NCI-H2171 (cell line): ENCODE data around the gene NPR2.

Experiments used
- DNase-seq: peaks from one replicate; lab custom pipeline; 2025; lab: John Stamatoyannopoulos, UW

Gene NPR2

DNA sequence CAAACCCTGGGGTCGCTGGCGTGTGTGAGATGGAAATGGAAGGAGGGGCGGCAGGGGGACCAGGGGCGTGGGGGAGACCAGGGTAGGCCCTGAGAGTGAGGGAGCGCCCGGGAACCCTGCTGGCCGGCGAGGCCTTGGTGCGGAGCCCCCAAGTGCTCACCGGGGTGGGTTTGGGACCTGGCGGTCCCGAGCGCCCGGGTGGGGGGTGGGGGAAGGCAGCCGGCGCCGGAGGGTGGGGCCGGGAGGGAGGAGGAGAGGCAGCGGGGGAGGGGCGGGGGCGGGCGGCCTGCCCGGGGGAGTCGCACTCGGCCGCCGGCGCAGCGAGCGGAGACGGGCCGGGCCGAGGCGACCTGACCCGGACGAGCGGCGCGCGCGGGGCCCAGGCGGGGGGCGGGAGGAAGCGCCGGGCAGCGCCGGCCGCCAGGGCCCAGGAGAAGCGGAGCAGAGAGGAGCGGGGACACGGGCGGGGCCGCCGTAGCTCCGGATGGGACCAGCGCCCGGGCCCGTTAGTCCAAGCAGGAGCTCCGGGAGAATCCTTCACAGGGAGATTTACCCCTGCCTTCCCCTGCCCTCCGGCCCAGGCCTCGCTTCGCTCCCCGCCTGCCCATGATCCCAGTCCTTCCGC is at the start of gene NPR2:
Gene NPR2 (plus strand): TSS at position 295 of the 625 bp plus-strand sequence. CDS start 818 bp downstream, outside the sequence.
- no peak for DNase-seq

DNA sequence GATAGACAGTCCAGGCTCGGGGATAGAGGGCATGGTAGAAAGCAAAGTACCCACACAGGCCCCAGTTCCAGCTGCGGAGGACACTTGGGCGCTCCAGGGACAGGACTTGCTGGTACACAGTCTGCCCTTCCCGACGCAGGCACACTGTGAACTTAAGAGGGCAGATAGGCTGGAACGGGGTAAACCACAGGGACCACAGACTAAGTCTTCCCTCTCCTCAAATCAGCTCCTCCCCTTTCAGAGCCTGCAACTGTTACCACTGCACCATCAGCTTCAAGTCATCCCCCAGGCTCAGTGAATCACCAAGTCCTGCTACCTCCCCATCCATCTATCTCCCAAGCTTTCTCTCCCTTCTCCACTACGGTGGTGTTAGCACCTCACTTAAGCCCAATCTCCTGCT is 49.7 kb upstream of the NPR2 start:
- DNase-seq, result no peak

DNA sequence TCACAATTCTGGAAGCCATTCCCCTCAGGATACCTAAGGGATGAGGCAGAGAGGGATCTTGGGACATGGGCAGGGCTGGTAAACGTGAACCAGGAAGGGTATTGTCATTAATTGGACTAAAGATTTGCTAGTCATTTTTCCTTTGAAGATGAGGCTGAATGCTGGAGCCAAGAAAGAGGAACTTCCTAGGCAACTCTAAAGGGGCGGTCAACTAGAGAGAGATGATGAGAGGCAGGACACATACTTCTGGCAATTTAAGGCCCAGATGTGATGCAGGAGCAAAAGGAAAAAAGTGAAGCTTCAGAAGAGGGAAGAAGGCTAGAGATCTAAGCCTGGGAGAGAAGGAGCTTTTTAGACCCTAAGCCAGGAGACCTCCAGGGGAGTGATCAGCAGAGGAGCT is 47.9 kb upstream of the NPR2 start:
- no peak for DNase-seq

DNA sequence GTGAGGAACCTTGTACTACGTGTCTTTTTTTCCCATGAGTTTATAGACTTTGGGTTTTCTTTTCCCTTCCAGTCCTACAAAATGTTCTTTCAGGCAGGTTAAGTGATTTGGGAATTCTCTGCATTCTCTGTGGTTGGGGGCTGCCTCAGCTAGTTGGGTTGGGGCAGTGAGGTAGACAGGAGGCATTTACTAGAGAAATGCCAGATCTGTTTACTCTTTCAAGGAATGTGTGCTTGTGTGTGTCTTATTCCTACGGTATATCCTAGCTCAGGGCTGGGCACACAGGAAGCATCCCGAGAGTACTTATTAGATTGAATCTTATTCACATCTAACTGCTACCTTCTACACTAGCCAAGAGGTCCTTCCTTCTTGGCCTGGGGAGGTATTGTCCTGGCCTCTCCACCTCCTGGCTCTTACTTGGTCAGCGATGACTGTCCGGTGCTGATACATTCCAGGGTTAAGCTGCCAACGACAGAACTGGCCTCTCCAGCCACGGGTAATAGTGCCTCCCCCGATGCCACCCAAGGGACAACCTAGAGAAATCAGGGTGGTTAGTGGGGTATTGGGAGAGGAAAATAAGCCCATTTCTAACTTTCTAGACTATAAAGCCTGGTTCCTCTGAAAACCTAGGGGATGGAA is 47.4 kb upstream of the NPR2 start:
- no peak for DNase-seq

DNA sequence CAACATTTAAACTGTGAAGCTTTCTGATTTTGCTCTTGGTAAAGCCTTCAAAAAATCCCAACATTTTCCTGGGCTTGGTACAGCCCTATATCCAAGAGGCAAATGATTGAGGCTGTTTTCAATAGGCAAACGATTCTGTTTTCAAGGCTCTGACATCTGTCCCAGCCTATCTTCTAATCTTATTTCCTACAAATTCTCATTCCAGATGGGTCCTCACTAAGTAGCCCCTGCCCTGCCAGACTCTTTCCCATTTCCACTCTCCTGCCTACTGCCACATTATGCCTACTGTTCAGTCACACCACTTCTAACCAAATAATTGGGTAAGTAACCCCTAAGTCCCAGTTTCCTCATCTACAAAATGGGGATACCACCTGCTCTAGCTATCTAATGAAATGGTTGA is 45.8 kb upstream of the NPR2 start:
- DNase-seq, result no peak

DNA sequence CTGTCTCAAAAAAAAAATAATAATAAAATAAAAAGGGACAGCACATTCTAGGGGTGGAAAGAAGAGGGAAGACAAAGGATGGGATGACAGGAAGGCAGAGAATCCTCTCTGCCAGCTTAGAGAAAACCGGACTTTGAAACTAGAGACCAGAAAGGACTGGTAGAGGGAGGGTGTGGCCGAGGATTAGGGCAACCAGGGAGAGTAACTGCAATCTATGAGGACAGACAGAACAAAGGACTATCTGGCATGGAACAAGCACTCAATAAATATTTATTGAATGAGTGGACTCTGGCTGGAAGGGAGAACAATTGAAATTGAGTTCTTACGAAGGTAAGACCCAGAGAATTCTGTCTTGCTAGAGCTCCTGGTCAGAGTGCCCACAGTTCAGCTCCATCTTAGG is 44.8 kb upstream of the NPR2 start:
- no peak for DNase-seq

DNA sequence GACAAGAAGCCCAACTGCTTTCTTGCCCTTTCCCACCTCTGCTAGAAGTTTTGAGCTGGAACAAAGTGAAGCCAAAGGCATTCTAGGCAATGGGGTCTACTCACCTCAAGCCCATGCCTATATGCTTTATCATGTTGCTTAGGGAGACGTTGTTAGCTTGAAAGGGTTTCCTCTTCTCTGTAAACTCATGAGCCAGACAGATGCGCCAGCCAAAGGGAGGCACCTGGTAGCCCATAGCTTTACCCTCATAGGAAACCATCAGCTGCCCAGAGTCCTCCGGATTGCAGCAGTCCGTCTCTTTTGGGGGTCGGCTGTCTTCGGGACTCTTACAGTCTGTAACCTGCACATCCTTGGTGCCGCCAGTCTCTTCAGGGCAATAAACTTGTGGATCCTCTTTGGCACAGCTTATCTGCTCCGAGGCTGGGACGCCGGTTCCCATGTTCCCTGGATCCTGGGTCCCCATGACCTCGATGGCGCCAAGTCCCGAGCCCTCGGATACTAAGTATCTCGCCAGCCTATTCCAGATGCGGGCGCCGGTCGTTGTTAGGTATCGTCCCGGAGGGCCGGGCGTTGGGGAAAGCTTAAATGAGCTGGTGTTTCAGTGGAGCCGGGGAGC is 43.0 kb upstream of the NPR2 start:
- no peak for DNase-seq

DNA sequence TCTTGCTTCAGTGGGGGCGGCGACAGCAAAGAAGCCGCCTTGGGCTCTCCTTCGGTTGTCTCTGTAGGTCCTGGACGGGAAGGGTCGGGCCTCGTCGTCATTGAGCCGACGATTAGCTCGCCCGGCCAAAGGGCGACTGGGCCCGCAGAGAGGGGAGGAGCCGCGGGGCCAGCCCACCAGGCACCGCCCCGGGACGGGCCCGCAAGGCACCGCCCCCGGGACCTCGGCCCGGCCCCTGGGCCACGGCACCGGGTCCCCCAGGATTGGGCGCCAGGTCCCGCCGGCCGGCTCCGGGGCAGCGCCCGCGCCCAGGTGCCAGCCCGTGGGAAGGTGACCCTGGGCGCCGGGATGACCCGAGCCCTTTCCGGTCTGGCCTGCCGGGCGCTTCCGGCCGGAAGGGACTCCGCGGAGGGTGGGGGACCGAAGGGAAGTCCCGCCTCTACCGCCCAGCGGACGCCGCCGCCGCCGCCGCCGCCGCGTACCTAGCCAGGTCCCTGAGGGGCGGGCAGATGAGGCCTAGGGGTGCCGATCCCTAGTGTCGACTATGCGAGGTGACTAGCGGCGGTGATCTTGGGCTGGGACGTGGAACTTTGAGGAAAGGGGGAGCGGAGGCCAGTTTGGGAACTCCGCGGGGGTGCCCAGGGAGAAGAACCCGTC is 42.4 kb upstream of the NPR2 start, which contains the start of the genes GBA2 and RGP1:
Gene GBA2 (minus strand): TSS at position 371 of the 657 bp plus-strand sequence. CDS start 524 bp downstream, outside the sequence.
Gene RGP1 (plus strand): TSS at position 430 of the 657 bp plus-strand sequence. CDS start 469 bp downstream, outside the sequence.
- DNase-seq, result peak; percentile 26

DNA sequence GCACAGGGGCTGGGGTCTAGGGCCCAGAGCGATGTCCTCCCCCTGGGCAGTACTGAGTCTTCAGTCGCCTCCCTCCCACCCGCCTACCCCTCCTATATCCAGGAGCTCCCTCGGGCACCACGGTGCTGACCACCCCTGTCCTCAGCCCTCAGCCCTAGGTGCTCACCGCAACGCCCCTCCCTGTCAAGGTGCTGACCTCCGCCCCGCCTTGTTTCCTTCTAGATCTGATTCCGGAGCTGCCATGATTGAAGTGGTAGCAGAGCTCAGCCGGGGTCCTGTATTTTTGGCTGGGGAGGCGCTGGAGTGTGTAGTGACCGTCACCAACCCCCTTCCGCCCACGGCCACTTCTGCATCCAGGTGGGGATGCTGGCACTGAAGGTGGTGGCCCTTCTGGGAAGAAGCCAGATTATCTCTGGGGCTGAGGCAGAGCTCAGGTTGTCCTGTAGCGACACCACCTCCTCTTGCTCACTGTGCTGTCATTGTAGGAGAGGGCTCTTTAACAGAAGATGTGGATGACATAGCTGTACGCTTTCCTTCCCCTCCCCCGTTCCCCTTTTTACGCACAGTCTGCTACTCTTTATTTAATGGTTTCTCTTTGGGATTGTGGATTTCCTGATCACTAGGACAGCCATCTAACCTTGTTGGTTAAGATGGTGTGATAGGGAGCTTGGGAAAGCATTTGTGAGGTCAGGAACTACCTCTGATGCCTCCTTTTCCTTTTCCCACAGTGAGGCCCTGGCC is 41.7 kb upstream of the NPR2 start:
- no peak for DNase-seq

DNA sequence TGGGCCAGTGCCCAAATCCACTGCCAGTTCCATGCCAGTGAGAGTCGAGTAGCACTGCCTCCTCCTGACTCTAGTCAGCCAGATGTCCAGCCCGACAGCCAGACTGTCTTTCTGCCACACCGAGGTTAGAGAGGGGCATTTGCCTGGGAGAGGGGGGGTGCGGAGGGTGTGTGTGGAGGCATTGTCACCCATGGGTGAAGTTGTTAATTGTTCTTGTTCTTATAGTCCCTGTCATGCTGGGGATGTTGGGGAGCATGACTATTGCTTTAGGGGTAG is 41.2 kb upstream of the NPR2 start:
- DNase-seq, result no peak

DNA sequence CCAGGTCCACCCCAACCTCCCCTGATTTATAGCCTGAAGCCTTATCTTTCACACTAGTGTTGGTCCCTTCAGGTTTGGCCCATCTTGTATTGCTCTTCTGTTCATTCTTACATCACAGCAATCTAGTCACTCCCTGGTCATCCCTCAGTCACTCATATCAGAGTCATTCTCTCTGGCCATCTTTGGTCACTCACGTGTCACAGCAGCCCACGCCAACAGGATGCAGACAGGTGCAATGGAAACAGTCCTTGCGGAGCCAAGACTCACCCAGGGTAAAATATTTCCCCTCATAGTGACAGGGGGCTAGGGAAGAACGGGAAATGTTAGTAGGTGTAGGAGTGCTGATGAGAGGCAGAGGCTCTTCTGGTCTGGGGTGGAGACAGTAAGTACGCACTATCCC is 37.9 kb upstream of the NPR2 start:
- no peak for DNase-seq

DNA sequence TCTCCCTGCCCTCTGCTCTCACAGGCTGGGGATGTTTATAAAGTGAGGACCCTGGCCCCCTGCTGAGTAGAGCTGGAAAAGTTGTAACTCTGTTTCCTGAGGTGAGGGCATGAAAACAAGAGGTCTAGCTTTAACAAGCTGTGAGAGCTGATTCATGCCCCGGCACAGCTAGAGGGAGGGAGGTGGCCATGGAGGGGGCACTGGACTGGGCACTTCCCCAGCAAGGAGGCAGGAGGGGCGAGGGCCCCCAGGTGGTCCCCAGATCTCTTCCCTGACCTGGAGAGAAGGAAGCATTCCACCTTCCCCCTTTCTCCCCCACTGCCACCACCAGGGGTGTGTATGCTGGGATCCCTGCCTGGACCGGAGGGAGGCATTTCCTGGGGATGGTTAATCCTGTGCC is 37.1 kb upstream of the NPR2 start, which contains the start of gene MSMP:
Gene MSMP (minus strand): TSS at position 13 of the 400 bp plus-strand sequence. CDS start 147 bp downstream, outside the sequence.
- no peak for DNase-seq

DNA sequence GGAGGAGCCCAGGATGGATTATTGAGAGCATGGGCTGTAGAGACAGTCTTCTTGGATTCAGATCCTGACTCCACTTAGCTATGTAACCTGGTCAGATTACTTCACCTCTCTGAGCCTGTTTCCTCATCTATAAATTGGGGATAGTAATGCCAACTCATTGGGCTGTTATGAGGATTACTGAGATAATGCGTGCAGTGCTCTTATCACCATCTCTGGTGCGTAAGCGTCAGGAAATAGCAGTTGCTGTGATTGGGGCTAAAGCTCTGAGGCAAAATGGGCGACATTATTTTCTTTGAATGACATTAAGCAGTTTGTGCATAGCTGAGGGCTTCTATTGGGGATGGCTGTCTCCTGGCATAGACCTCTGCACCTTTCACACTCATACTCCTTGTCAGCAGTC is 36.3 kb upstream of the NPR2 start:
- DNase-seq, result no peak

DNA sequence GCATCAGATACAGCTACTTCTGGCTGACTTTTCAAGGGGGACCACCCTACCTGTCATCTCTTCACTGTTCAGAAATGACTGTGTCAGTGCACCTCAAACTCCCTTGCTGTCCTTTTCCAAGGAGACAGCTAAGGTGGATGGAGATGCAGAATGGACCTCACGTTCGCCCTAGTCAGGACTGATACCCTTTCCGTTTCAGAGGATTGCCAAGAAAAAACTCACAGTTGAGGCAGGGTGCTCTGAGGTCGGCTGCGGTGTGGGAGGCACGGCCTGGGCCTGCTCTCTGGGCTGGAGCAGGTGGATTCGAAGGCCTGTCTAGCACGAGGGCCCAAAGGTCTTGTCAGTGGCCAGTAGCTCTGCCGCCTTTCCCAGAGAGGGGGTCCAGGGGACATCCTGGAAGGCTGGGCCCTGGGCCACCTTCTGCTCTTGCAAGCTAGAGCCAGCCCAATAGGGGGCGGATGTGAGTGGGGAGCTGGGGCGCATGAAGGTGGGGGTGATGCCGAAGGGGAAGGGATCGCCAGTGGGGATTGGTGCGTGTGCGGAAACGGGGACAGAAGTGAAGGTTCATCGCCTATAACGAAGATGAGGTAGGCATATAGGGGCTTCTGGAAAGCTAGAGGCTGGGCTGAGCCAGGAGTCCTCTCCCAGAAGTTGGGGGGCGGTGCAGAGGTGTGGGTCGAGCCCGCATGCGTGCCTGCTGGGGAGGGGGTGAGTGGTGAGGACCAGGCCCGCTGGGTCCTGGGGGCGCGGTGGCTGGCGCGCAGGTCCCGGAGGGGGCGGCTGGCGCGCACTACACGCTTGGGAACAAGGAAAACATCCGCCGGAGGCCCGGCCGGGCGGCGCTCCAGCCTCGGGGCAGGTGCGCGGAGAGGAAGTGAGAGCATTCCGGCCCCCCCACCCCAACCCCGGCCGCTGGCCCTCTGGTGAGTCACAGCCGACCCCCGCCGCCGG is 34.8 kb upstream of the NPR2 start:
- DNase-seq, result no peak

DNA sequence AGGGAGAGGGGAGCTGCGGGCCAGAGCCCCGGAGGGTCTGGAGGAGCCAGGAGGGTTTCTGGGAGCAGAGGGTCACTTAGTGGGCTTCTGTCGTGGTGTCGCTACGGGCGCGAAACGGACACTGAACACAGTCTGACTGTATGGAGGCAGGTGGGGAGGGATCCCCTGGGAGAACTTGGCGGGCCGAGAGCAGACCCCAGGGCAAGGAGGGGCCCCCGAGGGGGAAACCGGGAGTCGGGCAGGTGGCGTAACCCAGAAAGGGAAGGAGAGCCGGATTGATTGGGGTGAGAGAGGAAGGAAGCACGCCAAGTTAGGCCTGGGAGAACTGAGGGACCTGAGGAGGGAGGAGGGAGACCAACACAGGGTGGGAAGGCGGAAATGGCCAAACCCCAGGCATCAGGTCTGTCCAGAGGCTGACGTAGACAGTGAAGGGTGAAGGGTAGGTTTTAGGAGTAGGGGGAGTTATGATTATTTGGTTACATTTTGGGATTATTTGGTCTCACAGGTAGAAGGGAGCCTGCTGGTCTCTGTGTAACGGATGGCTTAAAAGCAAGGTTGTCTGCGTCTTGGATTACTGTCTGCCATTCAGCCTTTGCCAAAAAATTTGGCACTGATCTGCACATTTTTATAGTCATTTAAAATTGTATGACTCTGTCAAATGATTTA is 34.0 kb upstream of the NPR2 start:
- peak; percentile 38 for DNase-seq

DNA sequence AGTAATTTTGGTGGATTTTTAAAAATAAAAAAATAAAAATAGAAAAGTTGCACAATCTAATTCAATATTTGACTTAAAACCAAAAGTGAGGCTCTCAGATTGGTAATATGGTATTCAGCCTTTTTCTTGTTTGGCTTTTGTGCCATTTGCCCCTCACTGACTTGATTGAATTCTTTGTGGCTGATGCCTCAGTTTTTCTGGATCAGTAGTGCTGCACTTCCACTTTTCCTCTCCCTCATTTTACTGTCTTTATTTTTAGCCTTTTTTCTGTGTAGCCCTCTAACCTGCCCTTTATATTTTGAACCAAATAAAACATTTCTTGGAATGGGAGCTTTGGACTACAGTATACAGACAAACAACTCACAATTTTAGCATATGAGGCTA is 33.5 kb upstream of the NPR2 start:
- no peak for DNase-seq

DNA sequence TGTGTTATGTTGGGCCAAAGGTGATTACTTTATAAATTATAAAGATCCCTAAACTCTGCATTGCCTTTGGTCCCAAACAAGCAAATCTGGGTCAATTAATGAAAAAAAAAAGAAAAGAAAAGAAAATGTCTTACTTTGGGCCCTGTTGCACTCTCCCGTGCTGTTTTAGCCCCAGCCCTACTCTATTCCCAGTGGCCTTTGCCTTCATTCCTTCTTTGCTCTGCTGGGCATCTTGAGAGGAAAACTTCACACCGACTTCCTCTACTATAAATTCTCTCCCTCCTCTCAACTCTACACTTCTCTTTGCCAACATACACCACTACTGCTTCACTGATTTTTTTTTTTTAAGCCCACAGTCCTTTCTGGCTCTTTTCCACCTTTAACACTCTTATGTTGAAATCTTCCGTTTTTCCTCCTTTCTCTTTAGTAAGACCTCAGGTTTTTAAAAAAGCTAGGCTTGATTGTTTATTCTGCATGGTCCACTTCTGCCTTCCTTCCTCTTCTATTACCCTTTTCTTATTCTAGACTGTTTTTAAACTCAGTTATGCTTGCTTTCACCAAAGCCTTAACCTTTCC is 32.8 kb upstream of the NPR2 start:
- DNase-seq, result no peak

DNA sequence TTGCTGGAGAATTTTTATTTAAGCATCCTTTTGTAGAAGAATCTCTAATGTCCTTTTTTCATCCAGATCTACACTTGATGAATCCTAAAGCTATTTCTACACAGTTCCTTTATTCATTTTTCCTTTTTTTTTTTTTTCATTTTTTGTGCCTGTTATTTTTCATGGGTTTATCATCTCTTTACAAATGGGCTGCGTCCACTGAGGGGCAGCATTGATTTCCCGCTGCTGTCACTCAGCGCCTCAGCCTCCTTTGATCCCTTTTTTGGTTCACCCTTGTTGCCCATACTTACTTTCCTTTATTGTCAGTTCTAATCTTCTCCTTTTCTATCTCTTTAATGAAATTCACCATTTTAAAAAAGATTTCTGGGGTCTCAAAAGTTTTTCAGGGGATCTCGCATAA is 31.6 kb upstream of the NPR2 start:
- no peak for DNase-seq

DNA sequence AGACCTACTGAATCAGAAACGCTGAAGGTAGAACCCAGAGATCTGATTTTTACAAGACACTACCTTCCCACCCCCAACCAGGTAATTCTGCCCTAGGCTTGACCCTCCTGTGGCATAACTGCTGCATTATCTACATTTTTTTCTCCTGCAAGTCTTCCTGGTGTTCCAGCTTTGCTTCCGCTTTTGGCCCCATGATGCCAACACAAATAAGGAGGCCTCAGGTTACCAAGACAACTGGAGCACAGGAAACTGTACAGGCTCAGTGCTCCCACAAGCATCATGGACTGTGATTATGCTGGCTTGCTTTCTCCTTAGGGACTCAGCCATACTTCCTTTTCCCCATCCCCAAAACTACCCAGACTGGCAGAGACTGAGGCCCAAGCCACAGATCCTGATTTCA is 30.7 kb upstream of the NPR2 start:
- no peak for DNase-seq

DNA sequence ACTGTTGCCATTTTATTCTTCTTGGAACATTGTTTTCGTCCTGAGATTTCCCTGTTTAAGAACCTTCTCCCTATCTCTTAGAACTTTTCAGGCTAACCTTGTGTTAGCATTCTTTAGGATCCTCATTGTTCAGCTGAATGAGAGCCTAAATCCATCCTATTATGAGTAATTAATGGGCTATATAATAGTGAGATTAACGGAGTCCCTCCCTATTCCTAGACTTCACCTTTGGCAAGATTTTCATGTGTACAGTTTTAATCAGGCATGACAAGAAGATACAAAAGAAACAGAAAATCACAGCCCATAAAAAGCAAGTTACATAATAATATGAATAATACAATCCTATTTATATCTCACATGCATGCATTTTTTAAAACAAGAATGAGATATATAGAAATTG is 28.2 kb upstream of the NPR2 start:
- no peak for DNase-seq
